Smooth muscle cell (in vitro differentiated cells): ENCODE measurements around the gene MPP2. TPM values are rescaled to one million over a fixed set of nuclear protein-coding genes. Genes with fewer than 3 reads are reported as not detected.

Experiments
- DNase-seq: peaks from one replicate; lab custom pipeline; 2025; ENCODE audit not compliant: unreplicated experiment; lab: John Stamatoyannopoulos, UW
- H2AFZ ChIP-seq: fragments of 200-600 bp; sonication (generic); 2 replicates; pipeline ENCODE4 v1.6.0; 2016; ENCODE audit warnings: antibody characterized with exemption, low read depth, mild to moderate bottlenecking
- H3F3A ChIP-seq: fragments of 200-600 bp; sonication (generic); 2 replicates; pipeline ENCODE4 v1.6.0; 2017; ENCODE audit warnings: antibody characterized with exemption, low read depth
- H3K27ac ChIP-seq: fragments of 200-600 bp; sonication (generic); 2 replicates; pipeline ENCODE4 v1.5.1; 2016; ENCODE audit warnings: low read depth, mild to moderate bottlenecking
- H3K27me3 ChIP-seq: fragments of 200-600 bp; sonication (generic); 2 replicates; pipeline ENCODE4 v1.6.1; 2016; ENCODE audit warnings: low read depth, mild to moderate bottlenecking
- H3K36me3 ChIP-seq: fragments of 200-600 bp; sonication (generic); 2 replicates; pipeline ENCODE4 v1.5.1; 2016; ENCODE audit warnings: low read depth
- H3K4me1 ChIP-seq: fragments of 200-600 bp; sonication (generic); 2 replicates; pipeline ENCODE4 v1.5.1; 2016; ENCODE audit warnings: low read depth
- H3K4me2 ChIP-seq: fragments of 200-600 bp; sonication (generic); 2 replicates; pipeline ENCODE4 v1.6.0; 2016; ENCODE audit warnings: mild to moderate bottlenecking
- H3K4me3 ChIP-seq: fragments of 200-600 bp; sonication (generic); 2 replicates; pipeline ENCODE4 v1.5.1; 2016; ENCODE audit warnings: mild to moderate bottlenecking
- H3K79me2 ChIP-seq: fragments of 200-600 bp; sonication (generic); 2 replicates; pipeline ENCODE4 v1.6.0; 2016; ENCODE audit warnings: low read depth, mild to moderate bottlenecking
- H3K9ac ChIP-seq: fragments of 200-600 bp; sonication (generic); 2 replicates; pipeline ENCODE4 v1.6.0; 2016; ENCODE audit warnings: low read depth
- H3K9me3 ChIP-seq: fragments of 200-600 bp; sonication (generic); replicated peaks from 2 replicates; pipeline ENCODE4 v1.5.1; 2016; ENCODE audit warnings: low read depth
- H4K20me1 ChIP-seq: fragments of 200-600 bp; sonication (generic); 2 replicates; pipeline ENCODE4 v1.6.0; 2016; ENCODE audit warnings: low read depth
- WGBS: methylation state at CpG from one replicate; pipeline ENCODE4 v1.1.7; 2016; ENCODE audit warnings: low lambda C conversion rate; 5-methylcytosine and 5-hydroxymethylcytosine counted together
- polyA plus RNA-seq: library from polyadenylated mRNA; unstranded; fragments of >200 nt; fragmentation: Nextera tagmentation; extraction: Ambion mirVana; gene quantifications from 2 replicates; pipeline ENCODE4 v1.2.1, GENCODE V29; 2016
- total RNA-seq: library from RNA; depleted of rRNA; stranded (reverse); fragments of >200 nt; gene quantifications from 2 replicates; pipeline ENCODE4 v1.2.3, GENCODE V29; 2014
- TF ChIP-seq, protein P1 (sequence below): fragments of 200-600 bp; sonication (generic); IDR thresholded peaks from 2 replicates; pipeline ENCODE4 v1.5.1; 2017; ENCODE audit warnings: borderline replicate concordance, mild to moderate bottlenecking, antibody characterized with exemption; ENCODE audit not compliant: insufficient read depth, poor library complexity, severe bottlenecking

MPP2 gene
- total and polyA plus RNA-seq, 2 experiments from 2014 or later: 15.4 to 19.4 TPM

DNA sequence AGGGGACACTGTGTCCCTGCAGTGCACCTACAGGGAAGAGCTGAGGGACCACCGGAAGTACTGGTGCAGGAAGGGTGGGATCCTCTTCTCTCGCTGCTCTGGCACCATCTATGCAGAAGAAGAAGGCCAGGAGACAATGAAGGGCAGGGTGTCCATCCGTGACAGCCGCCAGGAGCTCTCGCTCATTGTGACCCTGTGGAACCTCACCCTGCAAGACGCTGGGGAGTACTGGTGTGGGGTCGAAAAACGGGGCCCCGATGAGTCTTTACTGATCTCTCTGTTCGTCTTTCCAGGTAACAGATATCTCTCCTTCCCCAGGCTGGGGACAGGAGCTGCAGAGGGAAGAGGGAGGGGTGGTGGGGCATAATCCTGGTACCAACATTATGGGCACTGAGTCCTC, 58.7 kb downstream of the MPP2 start:
- Histone ChIP-seq H3K36me3 (no peaks in the 10 kb centered on the region), H3K27ac (no peak overlapping the region), H3F3A (no peaks in the 10 kb centered on the region), H3K4me1 (no peaks in the 10 kb centered on the region), H3K27me3 (no peaks in the 10 kb centered on the region), H3K4me3 (no peak overlapping the region), H3K9me3 (no peaks in the 10 kb centered on the region), H3K9ac (no peak overlapping the region), H2AFZ (no peak overlapping the region), H4K20me1 (no peaks in the 10 kb centered on the region), H3K79me2 (no peaks in the 10 kb centered on the region), H3K4me2 (no peak overlapping the region)
- DNase-seq: no peak
- TF ChIP-seq, protein P1, sequence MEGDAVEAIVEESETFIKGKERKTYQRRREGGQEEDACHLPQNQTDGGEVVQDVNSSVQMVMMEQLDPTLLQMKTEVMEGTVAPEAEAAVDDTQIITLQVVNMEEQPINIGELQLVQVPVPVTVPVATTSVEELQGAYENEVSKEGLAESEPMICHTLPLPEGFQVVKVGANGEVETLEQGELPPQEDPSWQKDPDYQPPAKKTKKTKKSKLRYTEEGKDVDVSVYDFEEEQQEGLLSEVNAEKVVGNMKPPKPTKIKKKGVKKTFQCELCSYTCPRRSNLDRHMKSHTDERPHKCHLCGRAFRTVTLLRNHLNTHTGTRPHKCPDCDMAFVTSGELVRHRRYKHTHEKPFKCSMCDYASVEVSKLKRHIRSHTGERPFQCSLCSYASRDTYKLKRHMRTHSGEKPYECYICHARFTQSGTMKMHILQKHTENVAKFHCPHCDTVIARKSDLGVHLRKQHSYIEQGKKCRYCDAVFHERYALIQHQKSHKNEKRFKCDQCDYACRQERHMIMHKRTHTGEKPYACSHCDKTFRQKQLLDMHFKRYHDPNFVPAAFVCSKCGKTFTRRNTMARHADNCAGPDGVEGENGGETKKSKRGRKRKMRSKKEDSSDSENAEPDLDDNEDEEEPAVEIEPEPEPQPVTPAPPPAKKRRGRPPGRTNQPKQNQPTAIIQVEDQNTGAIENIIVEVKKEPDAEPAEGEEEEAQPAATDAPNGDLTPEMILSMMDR: no peak
- WGBS: 94% methylated on average over 10 of the region's 10 CpGs

DNA sequence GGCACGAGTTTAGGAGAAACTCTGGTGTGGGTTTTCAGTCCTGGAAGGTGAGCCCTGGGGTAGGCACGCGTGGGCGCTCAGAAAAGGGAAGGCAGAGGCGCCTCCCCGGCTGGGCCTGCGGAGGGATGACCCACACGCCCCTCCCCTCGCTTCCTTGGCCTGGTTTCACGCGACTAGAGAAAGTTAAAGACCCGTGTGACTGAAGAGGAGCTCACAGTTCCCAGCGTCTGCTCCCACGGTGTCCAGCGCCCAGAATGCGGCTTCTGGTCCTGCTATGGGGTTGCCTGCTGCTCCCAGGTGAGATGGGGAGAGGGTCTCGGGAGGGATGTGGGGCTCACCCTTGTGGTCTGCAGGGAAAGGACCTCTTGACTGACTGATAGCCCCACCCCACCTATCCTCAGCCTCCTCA, 60.4 kb downstream of the MPP2 start, which contains the start of gene CD300LG:
Gene CD300LG (plus strand): TSS at position 214 of the 409 bp plus-strand sequence. CDS start 41 bp downstream, at position 255.
- WGBS: 47% methylated on average over 17 of the region's 17 CpGs

DNA sequence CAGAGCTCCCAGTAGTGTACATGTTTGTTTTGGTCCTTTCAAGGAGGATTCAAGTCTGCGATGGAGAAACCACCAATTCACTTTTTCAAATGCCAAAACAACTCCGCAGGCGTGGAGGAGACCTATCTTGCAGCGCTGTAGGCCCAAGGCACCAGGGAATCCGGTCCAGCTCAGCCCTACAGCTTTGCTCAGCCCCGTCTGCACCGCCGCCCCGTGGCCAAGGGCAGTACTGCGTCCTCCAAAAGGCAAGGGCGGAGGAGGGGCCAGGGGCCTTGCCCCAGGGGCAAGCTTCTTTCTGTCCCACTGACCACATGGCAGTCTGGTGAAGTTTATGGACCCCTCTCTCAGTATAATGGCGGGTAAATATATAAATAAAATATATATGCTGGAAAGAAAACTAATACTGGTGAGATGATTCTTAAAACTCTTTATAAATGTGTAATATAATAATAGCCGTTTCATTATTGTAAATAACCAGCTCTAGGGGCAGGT, 61.1 kb downstream of the MPP2 start:
- Histone ChIP-seq H3F3A (no peaks in the 10 kb centered on the region), H3K9me3 (no peaks in the 10 kb centered on the region), H3K4me1 (no peaks in the 10 kb centered on the region), H3K27me3 (no peaks in the 10 kb centered on the region), H3K4me2 (no peak overlapping the region), H4K20me1 (no peaks in the 10 kb centered on the region), H3K4me3 (no peak overlapping the region), H3K36me3 (no peaks in the 10 kb centered on the region), H3K79me2 (no peaks in the 10 kb centered on the region), H3K27ac (no peak overlapping the region), H2AFZ (no peak overlapping the region), H3K9ac (no peak overlapping the region)
- TF ChIP-seq, protein P1: peak; percentile 93
- WGBS: 12% methylated on average over 13 of the region's 13 CpGs
- DNase-seq: peak; percentile 69

More for the DNA sequence above, 60.4 kb downstream of the MPP2 start, which contains the start of gene CD300LG:
- H3K4me1 ChIP-seq: no peaks in the 10 kb centered on the region
- no peaks in the 10 kb centered on the region for H3K27me3 ChIP-seq
- no peak within 1 kb of the TSS for H3K4me2 ChIP-seq
- H3K79me2 ChIP-seq: no peaks in the 10 kb centered on the region
- no peak within 1 kb of the TSS for H3K4me3 ChIP-seq
- no peaks in the 10 kb centered on the region for H3K9me3 ChIP-seq
- H4K20me1 ChIP-seq: no peaks in the 10 kb centered on the region
- H3K36me3 ChIP-seq: no peaks in the 10 kb centered on the region
- no peak within 1 kb of the TSS for H3K9ac ChIP-seq
- TF ChIP-seq, protein P1: no peak
- H2AFZ ChIP-seq: peak within 1 kb of the TSS; percentile 75
- H3K27ac ChIP-seq: no peak within 1 kb of the TSS
- DNase-seq: no peak
- no peaks in the 10 kb centered on the region for H3F3A ChIP-seq

DNA sequence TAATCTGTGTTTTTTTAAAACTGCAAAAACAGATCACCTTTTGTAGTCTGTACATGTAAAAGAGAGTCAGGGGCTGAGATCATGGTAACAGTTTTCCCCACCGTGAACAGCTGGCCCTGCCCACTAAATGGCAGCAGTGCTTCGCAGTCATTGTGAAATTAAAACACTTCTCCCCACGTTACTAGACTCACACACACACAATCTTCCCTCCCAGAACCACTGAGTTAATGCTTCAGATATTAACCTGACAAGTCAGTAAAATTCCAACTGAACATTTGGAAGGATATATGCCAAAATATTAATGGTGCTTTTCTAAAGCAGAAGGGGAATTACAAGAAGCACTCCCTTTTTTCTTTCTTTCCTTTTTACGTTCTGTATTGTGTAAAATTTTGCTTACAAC, 61.6 kb downstream of the MPP2 start:
- Histone ChIP-seq H3K9ac (no peak overlapping the region), H3K79me2 (no peaks in the 10 kb centered on the region), H3K36me3 (no peaks in the 10 kb centered on the region), H3K27me3 (no peaks in the 10 kb centered on the region), H2AFZ (no peak overlapping the region), H3K4me1 (no peaks in the 10 kb centered on the region), H3K9me3 (no peaks in the 10 kb centered on the region), H3K27ac (no peak overlapping the region), H3F3A (no peaks in the 10 kb centered on the region), H4K20me1 (no peaks in the 10 kb centered on the region), H3K4me3 (no peak overlapping the region), H3K4me2 (no peak overlapping the region)
- TF ChIP-seq, protein P1: no peak
- 81% methylated on average over 4 of the region's 4 CpGs for WGBS
- DNase-seq: no peak
